NCI-H748 (cell line): Measurements from ENCODE around the gene ZBTB16.

Experiments used
- DNase-seq: peaks from one replicate; lab custom pipeline; 2025; ENCODE audit not compliant: unreplicated experiment; lab: John Stamatoyannopoulos, UW

The ZBTB16 gene

GRCh38 chr11:114163229-114163631, 103.7 kb downstream of the ZBTB16 start:
- no peak for DNase-seq

- DNase-seq = peak; percentile 35
These were observed 104.4 kb downstream of the ZBTB16 start for GRCh38 chr11:114163830-114164401.

- no peak for DNase-seq
These were observed 105.0 kb downstream of the ZBTB16 start for GRCh38 chr11:114164546-114164945.

- DNase-seq = no peak
These were observed 106.1 kb downstream of the ZBTB16 start for GRCh38 chr11:114165326-114166230.

- no peak for DNase-seq
These were observed 106.9 kb downstream of the ZBTB16 start for GRCh38 chr11:114166362-114166761.

GRCh38 chr11:114166897-114167323, 107.4 kb downstream of the ZBTB16 start:
- peak; percentile 68 for DNase-seq

- peak; percentile 15 for DNase-seq
These were observed 107.8 kb downstream of the ZBTB16 start for GRCh38 chr11:114167355-114167754.

- no peak for DNase-seq
These were observed 108.4 kb downstream of the ZBTB16 start for GRCh38 chr11:114167771-114168448.

- DNase-seq = peak; percentile 13
These were observed 109.2 kb downstream of the ZBTB16 start for GRCh38 chr11:114168691-114169090.

GRCh38 chr11:114169321-114169749, 109.8 kb downstream of the ZBTB16 start:
- no peak for DNase-seq

GRCh38 chr11:114169821-114170220, 110.3 kb downstream of the ZBTB16 start:
- DNase-seq = no peak

- no peak for DNase-seq
These were observed 110.7 kb downstream of the ZBTB16 start for GRCh38 chr11:114170226-114170625.

- no peak for DNase-seq
These were observed 111.9 kb downstream of the ZBTB16 start for GRCh38 chr11:114171257-114172054.

GRCh38 chr11:114172055-114172861, 112.7 kb downstream of the ZBTB16 start:
- DNase-seq = peak; percentile 71

GRCh38 chr11:114172871-114173444, 113.4 kb downstream of the ZBTB16 start:
- DNase-seq = peak; percentile 64

- DNase-seq = no peak
These were observed 114.3 kb downstream of the ZBTB16 start for GRCh38 chr11:114173843-114174242.

GRCh38 chr11:114174712-114175495, 115.4 kb downstream of the ZBTB16 start:
- no peak for DNase-seq

GRCh38 chr11:114175706-114176105, 116.2 kb downstream of the ZBTB16 start:
- DNase-seq = no peak

GRCh38 chr11:114176321-114176720, 116.8 kb downstream of the ZBTB16 start:
- DNase-seq = no peak
